ENCODE measurements around the gene WDR5.

Gene WDR5

GRCh38 chr9:134159566-134160245 lies 23.8 kb downstream of the WDR5 start:
- no peak for DNase-seq

GRCh38 chr9:134161647-134162046 lies 25.8 kb downstream of the WDR5 start:
- DNase-seq, result no peak

DNA sequence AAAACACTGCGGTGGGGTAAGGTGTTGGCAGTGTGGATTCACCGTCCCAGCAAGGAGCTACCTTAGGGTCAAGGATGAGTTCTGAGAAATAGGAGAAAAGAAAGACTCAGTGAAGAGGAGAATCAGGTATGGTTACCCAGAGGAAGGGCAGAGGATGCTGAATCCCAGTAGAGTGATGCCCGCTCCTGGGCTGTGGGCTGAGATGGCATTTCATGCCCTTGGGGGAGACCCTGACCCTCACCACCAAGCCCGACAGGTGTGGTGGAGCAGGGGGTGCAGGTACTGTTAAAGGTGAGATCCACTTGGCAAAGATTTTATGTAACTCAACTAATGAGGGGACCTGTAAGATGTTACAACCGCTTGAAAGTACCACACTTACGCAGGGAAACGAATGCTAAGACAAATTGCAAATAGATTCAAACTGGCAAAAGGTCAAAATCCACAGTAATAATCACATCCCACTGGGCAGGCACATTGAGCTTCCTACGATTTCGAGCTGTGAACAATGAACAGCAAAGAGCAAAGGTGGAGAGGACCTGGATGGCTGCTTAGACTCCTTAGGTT lies 26.4 kb downstream of the WDR5 start:
- no peak for DNase-seq

DNA sequence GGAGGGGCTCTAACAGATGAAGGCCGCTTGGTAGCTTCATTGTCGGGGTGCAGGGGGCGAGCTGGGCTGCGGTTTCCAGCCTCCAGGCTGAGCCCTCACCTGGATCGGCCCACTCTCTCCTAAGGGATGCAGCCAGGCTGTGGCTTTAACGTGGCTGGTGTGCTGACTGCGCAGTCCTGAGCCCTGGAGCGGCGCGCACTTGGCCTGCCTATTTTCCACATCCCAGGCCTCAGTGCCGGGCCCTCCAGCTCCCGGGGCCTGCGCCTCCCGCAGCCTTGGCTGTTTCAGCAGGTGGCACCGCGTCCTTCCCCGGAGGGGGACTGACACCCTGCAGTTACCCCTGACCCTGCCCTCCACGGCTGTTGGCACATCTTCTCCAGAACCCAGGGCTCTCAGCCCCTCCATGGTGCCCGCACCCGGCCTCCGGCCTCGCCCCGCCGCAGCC lies 27.1 kb downstream of the WDR5 start:
- DNase-seq, result no peak

DNA sequence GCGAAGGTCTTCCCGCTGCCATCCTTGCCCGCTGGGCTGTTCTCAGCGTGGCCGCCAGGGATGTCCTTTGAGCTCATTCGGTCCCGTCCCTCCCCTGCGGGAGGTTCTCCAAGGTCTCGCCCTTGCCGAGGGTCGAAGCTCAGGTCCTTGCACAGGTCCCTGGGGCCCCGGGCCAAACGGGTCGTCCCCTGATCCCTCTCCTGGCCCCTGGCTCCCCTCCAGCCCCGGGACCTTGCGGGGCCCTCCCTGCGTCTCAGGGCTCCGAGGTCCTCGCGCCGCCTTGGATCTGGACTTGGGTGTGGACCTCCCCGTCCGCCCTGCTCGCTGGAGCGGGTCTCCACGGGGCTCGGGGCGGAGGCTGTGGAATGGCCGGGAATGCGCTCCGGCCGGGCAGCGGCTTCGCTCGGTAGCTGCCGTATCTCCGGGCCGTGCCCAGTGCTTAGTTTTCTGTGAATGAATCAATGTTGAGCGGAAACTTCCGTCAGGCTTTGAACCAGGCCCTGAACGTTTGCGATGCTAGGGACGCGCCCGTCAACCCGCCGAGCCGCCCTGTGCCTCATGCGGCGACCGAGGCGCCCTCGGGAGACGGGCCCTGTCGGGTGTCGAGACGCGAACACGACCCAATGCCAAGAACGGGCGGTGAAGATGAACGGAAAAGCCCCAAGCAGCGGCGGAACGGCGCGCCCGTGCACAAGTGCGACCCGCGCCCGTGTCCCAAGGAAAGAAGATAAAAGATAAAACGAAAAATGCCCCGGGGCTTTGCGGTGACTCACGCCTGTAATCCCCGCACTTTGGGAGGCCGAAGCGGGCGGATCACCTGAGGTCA lies 27.7 kb downstream of the WDR5 start:
- no peak for DNase-seq

DNA sequence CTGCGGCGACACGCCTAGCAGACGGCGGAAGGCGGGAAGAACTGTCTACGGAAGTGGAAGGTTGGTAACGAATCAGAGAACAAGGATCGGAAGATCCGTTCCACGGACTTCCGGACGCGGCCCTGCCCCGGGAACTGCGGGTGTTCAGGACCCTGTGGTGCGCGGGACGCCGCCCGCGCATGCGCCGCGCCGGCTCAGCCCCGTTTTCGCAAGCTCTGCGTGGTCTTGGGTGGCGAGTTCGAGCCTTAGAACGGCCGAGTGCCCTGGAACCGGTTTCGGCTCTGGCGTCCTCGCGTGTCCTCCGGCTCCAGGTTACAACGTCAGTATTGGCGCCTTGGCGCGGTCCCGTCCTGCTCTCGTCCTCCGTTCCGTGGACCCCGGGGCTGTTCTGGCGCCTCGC lies 29.0 kb downstream of the WDR5 start:
- no peak for DNase-seq

DNA sequence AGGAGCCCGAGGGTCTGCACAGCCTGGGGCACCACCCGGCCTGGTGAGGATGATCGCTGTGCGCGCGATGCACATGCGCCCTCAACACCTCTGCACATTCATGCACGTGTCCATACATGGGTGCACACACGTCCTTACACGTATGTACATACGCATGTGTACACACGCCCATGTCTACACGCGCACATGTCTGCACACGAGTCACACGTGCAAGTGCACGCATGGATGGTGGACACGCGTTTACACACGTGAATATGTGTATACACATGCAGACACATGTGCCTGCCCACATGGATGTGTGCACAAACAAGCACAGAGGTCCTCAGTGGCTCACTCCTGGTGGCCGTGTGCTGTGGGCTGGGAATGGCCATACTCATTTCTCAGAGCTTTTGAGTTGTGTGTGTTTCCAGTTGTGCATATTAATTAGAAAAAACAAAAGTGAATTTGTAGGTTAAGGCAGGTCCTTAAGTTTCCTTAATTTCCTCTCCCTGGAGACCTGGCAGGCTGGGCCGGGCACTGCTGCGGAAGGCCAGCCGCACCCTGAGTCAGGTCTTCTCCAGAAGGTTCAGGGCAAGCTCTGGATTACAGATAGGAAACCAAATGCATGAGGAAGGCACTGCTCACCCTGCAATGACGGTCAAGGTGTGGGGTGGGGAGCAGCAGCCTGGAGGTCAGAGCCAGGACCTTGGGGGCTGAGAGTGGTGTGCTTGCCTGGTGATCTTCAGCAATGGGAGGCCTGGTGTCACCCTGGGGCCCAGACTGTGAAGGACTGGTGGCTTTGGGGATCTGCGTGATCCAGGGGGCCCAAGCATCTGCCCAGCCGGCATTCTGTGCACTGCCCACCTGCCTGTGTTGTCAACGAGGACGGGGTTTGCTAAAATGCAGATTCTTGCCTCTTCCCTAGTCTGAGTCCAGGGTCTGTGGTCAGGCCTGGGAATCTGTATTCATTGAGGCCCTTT lies 29.8 kb downstream of the WDR5 start:
- no peak for DNase-seq

DNA sequence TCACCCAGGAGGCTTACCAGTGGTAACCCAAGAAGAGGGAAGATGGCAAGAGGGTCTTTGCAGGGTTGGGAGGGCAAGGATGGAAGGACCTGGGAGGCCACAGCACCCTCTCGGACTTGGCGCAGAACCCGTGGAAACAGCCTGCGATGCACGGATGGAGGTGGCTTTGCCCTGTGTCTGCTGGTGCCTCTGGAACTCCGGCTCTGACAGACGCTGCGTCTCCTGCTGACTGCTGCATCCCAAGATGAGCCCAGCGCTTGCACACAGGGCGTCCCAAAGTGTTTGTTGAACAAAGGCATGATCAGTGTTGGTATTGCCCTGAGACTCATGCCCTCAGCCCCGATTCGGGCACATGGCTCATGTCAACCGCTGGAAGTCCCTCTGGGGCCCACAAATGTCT lies 30.5 kb downstream of the WDR5 start:
- DNase-seq, result no peak

GRCh38 chr9:134167530-134167931 lies 31.6 kb downstream of the WDR5 start:
- DNase-seq, result no peak

DNA sequence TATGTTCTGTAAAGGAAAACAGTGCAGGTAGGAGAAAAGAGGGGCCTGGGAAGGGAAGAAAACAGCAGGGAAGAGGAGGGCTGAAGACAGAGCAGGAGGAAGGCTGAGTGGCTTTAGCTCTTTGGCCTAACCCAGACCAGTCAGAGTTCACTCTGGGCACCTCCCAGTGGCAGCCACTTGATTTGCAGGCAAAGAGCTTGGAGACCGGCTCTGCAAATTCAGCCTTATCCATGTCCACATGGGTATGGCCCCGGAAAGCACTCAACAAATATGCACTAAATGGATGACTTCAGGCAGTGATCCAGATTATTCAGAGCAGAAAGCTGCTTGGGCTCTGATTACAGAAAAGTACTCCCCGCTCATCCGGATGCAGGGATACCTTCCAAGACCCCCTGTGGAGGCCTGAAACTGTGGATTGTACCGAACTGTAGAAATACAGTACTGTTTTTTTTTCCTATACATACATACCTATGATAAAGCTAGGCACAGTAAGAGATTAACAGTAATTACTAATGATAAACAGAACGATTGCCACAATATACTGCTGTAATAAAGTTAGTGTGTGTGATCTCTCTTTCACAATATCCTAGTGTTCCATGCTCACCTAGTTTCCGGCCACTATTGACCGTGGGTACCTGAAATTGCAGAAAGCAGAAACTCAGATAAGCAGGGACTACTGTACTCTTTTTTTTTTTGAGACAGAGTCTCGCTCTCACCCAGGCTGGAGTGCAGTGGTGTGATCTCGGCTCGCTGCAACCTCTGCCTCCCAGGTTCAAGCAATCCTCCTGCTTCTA lies 33.1 kb downstream of the WDR5 start:
- DNase-seq, result no peak

GRCh38 chr9:134169724-134170401 lies 34.0 kb downstream of the WDR5 start:
- no peak for DNase-seq

- no peak for DNase-seq
Observed at GRCh38 chr9:134170532-134171315, 34.8 kb downstream of the WDR5 start.

DNA sequence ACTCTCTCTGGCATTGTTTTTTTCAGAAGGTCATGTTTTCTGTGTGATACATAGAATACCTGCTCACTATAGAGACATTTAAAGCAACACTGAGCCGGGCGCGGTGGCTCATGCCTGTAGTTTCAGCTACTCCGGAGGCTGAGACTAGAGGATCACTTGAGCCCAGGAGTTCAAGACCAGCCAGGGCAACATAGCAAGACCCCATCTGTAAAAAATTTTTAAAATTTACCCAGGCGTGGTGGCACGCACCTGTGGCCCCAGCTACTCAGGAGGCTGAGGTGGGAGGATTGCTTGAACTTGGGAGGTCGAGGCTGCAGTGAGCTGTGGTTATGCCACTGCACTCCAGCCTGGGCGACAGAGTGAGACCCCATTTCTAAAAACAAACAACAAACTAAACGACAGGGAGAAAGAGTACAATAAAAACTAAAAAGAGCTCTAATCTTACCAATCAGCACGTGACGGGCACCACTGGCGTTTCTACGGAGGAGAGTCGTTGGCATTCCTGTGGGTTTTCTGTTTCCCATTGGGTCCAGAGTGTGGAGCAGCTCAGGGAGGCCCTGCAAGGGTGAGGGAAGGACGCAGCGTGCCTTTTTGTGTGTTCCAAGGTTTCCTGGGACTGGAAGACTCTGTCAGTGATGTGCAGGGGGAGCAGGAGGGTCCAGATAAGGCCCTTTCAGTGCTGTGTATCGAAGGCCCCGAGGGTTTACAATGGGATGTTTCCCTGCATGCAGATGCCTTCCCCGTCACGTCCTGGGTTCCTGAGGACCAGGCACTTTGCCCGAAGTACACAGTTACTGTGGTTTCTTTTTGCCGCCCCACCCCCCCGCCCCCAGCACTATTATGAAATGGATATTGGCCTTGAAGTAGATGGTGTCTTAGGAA lies 35.7 kb downstream of the WDR5 start:
- DNase-seq, result no peak

- DNase-seq, result no peak
Observed at GRCh38 chr9:134172198-134173126, 36.6 kb downstream of the WDR5 start.

DNA sequence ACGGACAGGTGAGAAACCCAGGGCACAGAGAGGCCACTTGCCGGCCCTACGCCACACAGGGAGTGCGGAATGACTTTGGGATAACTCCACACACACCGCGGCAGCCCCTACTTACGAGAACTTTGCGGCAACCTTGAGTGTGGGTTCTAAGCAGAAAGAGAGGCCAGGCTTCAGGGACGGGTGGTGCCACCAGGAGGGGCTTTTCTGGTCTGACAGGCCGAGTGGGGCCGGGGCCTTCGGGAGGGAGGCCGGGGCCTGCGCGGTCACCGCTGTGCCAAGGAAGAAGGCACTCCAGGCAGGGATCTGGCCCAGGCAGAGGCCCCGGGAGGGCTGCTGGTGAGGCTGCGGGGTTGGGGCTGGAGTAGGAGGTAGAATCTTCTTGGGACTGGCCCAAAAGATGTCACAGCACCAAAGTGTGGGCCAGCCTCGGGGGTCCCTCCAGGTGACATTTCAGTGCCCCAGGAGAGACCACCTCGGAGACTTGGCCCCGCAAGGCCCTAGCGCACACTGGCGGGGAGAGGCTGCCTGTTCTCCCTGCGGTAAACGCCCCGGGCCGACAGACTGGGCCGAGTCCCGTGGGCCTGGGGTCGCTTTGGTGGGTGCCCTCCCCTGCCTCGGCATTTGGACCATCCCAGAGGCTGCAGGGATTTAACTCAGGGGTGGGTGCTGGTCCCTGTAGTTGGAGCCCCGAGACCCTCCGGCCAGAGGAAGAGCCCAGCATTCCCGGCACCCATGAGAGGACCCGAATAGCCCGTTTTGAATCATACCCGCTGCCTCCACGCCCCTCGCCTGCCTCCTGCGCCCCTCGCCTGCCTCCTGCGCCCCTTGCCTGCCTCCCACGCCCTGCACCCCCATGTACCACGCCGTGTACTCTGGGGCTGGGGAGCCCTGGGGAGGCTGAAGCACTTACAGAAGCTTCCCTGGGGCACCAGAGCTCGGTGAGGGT lies 37.5 kb downstream of the WDR5 start:
- no peak for DNase-seq

GRCh38 chr9:134174073-134174449 lies 38.2 kb downstream of the WDR5 start:
- DNase-seq, result no peak

Data from NCI-H446 treated with DMSO at 0.1 percent for 48 hours (cell line).